Measurements from ENCODE around the gene KIR3DL2. TPM values are rescaled to one million over a fixed set of nuclear protein-coding genes. Genes with fewer than 3 reads are reported as not detected.
"Not testable (repeated sequence)": the region's sequence is repeated elsewhere in the genome, so short reads cannot be mapped to it uniquely, and the experiment has no call there.

Gene KIR3DL2
- total RNA-seq, 1 donor from 2014 or later, result not detected

DNA sequence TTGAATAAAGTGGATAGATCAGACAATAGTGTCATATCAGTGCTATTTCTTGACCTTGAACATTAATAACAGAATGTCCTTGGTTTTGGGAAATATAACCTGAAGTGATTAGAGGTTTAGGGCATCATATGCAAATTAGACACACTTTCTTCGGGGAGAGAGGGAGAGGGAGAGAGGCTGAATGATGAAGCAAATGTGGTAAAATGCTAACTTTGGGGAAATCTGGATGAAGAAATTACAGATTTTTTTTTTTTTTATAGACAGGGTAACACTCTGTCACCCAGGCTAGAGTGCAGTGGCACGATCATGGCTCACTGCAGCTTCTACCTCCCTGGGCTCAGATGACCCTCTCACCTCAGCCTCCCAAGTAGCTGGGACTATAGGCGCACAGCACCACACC lies 51.8 kb downstream of the KIR3DL2 start:
- no peaks in the 10 kb centered on the region for H3K36me3 Mint-ChIP-seq (ENCODE audit: low read depth, unreplicated experiment)
- H3K4me1 Mint-ChIP-seq (ENCODE audit: low read depth, unreplicated experiment), result no peaks in the 10 kb centered on the region
- TF ChIP-seq, protein P1, sequence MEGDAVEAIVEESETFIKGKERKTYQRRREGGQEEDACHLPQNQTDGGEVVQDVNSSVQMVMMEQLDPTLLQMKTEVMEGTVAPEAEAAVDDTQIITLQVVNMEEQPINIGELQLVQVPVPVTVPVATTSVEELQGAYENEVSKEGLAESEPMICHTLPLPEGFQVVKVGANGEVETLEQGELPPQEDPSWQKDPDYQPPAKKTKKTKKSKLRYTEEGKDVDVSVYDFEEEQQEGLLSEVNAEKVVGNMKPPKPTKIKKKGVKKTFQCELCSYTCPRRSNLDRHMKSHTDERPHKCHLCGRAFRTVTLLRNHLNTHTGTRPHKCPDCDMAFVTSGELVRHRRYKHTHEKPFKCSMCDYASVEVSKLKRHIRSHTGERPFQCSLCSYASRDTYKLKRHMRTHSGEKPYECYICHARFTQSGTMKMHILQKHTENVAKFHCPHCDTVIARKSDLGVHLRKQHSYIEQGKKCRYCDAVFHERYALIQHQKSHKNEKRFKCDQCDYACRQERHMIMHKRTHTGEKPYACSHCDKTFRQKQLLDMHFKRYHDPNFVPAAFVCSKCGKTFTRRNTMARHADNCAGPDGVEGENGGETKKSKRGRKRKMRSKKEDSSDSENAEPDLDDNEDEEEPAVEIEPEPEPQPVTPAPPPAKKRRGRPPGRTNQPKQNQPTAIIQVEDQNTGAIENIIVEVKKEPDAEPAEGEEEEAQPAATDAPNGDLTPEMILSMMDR (IDR thresholded peaks at IDR 0.05; ENCODE audit: insufficient read depth, low read depth, low read length), result no peak
- TF ChIP-seq EZH2 (IDR thresholded peaks at IDR 0.05; ENCODE audit: insufficient read depth, low read length), result no peak
- H2AFZ ChIP-seq (ENCODE audit: low read depth, low read length), result no peak overlapping the region
- no peak overlapping the region for H3K4me3 Mint-ChIP-seq (ENCODE audit: unreplicated experiment)
- H3K36me3 ChIP-seq (ENCODE audit: insufficient read depth, low read length), result no peaks in the 10 kb centered on the region
- no peaks in the 10 kb centered on the region for H4K20me1 ChIP-seq (ENCODE audit: insufficient read depth, low read length)
- no peak for DNase-seq (ENCODE audit: low read depth)
- FAIRE-seq, result no peak
- H3K27me3 ChIP-seq (ENCODE audit: insufficient read depth, low read length), result no peaks in the 10 kb centered on the region
- no peaks in the 10 kb centered on the region for H3K9me3 ChIP-seq (ENCODE audit: insufficient read depth, low read depth, low read length)
- H3K79me2 ChIP-seq (ENCODE audit: insufficient read depth, low read length), result no peaks in the 10 kb centered on the region
- H3K9me3 Mint-ChIP-seq (ENCODE audit: unreplicated experiment), result peaks cover 9% of the 10 kb centered on the region
- H3K4me2 ChIP-seq (ENCODE audit: low read length), result no peak overlapping the region
- no peak overlapping the region for H3K9ac ChIP-seq (ENCODE audit: low read length)
- no peaks in the 10 kb centered on the region for H3K4me1 ChIP-seq (ENCODE audit: insufficient read depth, low read length)
- H3K4me3 ChIP-seq (ENCODE audit: insufficient read depth, low read depth, low read length), result no peak overlapping the region
- H3K27ac ChIP-seq (ENCODE audit: low read depth, low read length), result no peak overlapping the region
- no peak overlapping the region for H3K27ac Mint-ChIP-seq (ENCODE audit: unreplicated experiment)
- peaks cover 4% of the 10 kb centered on the region for H3K27me3 Mint-ChIP-seq (ENCODE audit: low read depth, unreplicated experiment)

DNA sequence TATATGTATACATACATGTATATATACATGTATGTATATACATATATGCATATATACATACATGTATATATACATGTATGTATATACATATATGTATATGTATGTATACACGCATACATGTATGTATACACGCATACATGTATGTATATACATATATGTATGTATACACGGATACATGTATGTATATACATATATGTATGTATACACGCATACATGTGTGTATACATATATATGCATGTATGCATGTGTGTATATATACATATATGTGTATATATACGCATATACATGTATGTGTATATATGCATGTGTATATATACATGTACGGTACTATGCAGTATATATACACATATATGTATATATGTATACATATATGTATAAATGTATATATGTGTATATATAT lies 53.1 kb downstream of the KIR3DL2 start:
- FAIRE-seq, result no peak
- no peaks in the 10 kb centered on the region for H3K36me3 ChIP-seq (ENCODE audit: insufficient read depth, low read length)

DNA sequence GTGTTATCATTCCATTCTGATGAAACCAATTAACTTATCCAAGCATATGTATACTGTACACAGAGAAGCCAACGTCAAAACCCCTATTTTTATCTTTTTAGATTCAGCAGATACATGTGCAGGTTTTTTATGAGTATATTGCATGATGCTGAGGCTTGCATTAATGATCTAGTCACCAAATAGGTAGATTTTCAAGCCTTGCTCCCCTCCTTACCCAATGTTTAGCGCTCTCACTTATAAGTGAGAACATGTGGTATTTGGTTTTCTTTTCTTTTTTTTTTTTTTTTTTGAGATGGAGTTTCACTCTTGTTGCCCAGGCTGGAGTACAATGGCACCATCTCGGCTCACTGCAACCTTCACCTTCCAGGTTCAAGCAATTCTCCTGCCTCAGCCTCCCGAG lies 54.0 kb downstream of the KIR3DL2 start:
- not testable (repeated sequence) for H3K4me3 Mint-ChIP-seq (ENCODE audit: unreplicated experiment); H3K27ac Mint-ChIP-seq (ENCODE audit: unreplicated experiment); H3K4me1 Mint-ChIP-seq (ENCODE audit: low read depth, unreplicated experiment); FAIRE-seq; DNase-seq (ENCODE audit: low read depth); H3K9ac ChIP-seq (ENCODE audit: low read length); H3K4me1 ChIP-seq (ENCODE audit: insufficient read depth, low read length); H3K9me3 Mint-ChIP-seq (ENCODE audit: unreplicated experiment); H3K9me3 ChIP-seq (ENCODE audit: insufficient read depth, low read depth, low read length); H3K27me3 Mint-ChIP-seq (ENCODE audit: low read depth, unreplicated experiment); H3K4me3 ChIP-seq (ENCODE audit: insufficient read depth, low read depth, low read length); H3K36me3 ChIP-seq (ENCODE audit: insufficient read depth, low read length); H3K4me2 ChIP-seq (ENCODE audit: low read length); H2AFZ ChIP-seq (ENCODE audit: low read depth, low read length); H3K79me2 ChIP-seq (ENCODE audit: insufficient read depth, low read length); H3K36me3 Mint-ChIP-seq (ENCODE audit: low read depth, unreplicated experiment); H3K27me3 ChIP-seq (ENCODE audit: insufficient read depth, low read length); H3K27ac ChIP-seq (ENCODE audit: low read depth, low read length); H4K20me1 ChIP-seq (ENCODE audit: insufficient read depth, low read length)

More for the DNA sequence above, 53.1 kb downstream of the KIR3DL2 start:
- Histone ChIP-seq H3K27ac (ENCODE audit: low read depth, low read length) (no peak overlapping the region), H3K27me3 (ENCODE audit: insufficient read depth, low read length) (no peaks in the 10 kb centered on the region), H3K9me3 (ENCODE audit: insufficient read depth, low read depth, low read length) (no peaks in the 10 kb centered on the region), H3K4me1 (ENCODE audit: insufficient read depth, low read length) (no peaks in the 10 kb centered on the region), H4K20me1 (ENCODE audit: insufficient read depth, low read length) (no peaks in the 10 kb centered on the region), H3K4me3 (ENCODE audit: insufficient read depth, low read depth, low read length) (no peak overlapping the region), H3K79me2 (ENCODE audit: insufficient read depth, low read length) (no peaks in the 10 kb centered on the region), H3K9ac (ENCODE audit: low read length) (no peak overlapping the region), H2AFZ (ENCODE audit: low read depth, low read length) (no peak overlapping the region), H3K4me2 (ENCODE audit: low read length) (no peak overlapping the region)
- no peak for DNase-seq (ENCODE audit: low read depth)
- Mint-ChIP-seq H3K27ac (ENCODE audit: unreplicated experiment) (no peak overlapping the region), H3K36me3 (ENCODE audit: low read depth, unreplicated experiment) (no peaks in the 10 kb centered on the region), H3K4me1 (ENCODE audit: low read depth, unreplicated experiment) (no peaks in the 10 kb centered on the region), H3K9me3 (ENCODE audit: unreplicated experiment) (peaks cover 9% of the 10 kb centered on the region), H3K4me3 (ENCODE audit: unreplicated experiment) (no peak overlapping the region), H3K27me3 (ENCODE audit: low read depth, unreplicated experiment) (peaks cover 4% of the 10 kb centered on the region)
- no peak for TF ChIP-seq EZH2 (IDR thresholded peaks at IDR 0.05; ENCODE audit: insufficient read depth, low read length)
- TF ChIP-seq, protein P1 (IDR thresholded peaks at IDR 0.05; ENCODE audit: insufficient read depth, low read depth, low read length), result no peak
